HEK293 (cell line): ENCODE measurements around the gene BDKRB2.

Experiments
- GLI4 ChIP-seq: fragments of 450-650 bp; formaldehyde crosslinking; IDR thresholded peaks from 2 replicates; pipeline ENCODE4 v1.5.1; 2016; ENCODE audit warnings: missing biosample characterization, missing genetic modification characterization
- REPIN1 ChIP-seq: fragments of 450-650 bp; formaldehyde crosslinking; IDR thresholded peaks from 2 replicates; pipeline ENCODE4 v1.5.1; 2017; ENCODE audit warnings: missing biosample characterization, missing genetic modification characterization, low read depth
- SP2 ChIP-seq: fragments of 450-650 bp; formaldehyde crosslinking; IDR thresholded peaks from 2 replicates; pipeline ENCODE4 v1.5.1; 2016; ENCODE audit warnings: missing biosample characterization, missing genetic modification characterization
- TCF7L2 ChIP-seq: IDR thresholded peaks from 2 replicates; pipeline ENCODE4 v1.6.1; 2011; ENCODE audit warnings: low read depth, mild to moderate bottlenecking, inconsistent platforms, low read length, moderate library complexity, borderline replicate concordance
- ZNF24 ChIP-seq: fragments of 450-650 bp; formaldehyde crosslinking; IDR thresholded peaks from 2 replicates; pipeline ENCODE4 v1.5.1; 2016; ENCODE audit warnings: missing biosample characterization, missing genetic modification characterization
- TF ChIP-seq, protein P1 (sequence below): fragments of 450-650 bp; formaldehyde crosslinking; IDR thresholded peaks from 2 replicates; pipeline ENCODE4 v1.5.1; 2016; ENCODE audit warnings: missing biosample characterization, missing genetic modification characterization
- TF ChIP-seq, protein P2 (sequence below): fragments of 450-650 bp; formaldehyde crosslinking; IDR thresholded peaks from 2 replicates; pipeline ENCODE4 v1.5.1; 2016; ENCODE audit warnings: missing biosample characterization, missing genetic modification characterization

DNA sequence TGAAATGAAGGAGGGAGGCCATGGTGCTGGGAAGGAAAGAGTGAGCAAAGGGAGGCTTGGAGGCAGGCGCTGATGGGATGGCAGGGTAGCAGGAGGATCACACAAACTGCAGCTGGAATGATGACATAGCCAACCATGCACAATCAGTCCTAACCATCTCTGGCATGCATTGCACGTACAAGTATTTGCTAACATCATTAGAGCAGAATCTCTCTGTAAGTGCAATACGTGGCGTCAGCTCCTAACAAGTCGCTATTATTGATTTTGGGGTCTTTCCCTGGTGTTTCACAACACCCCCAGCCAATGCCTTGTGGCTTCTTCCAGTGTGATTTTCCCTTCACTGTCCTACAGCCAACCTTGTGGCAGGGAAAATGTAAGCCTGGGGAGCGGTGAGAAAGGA lies 69.9 kb downstream of the BDKRB2 start:
- TF ChIP-seq ZNF24 (no peak), GLI4 (no peak), SP2 (tag by site-specific recombination) (no peak), REPIN1 (no peak), TCF7L2 (no peak)
- TF ChIP-seq, protein P1, sequence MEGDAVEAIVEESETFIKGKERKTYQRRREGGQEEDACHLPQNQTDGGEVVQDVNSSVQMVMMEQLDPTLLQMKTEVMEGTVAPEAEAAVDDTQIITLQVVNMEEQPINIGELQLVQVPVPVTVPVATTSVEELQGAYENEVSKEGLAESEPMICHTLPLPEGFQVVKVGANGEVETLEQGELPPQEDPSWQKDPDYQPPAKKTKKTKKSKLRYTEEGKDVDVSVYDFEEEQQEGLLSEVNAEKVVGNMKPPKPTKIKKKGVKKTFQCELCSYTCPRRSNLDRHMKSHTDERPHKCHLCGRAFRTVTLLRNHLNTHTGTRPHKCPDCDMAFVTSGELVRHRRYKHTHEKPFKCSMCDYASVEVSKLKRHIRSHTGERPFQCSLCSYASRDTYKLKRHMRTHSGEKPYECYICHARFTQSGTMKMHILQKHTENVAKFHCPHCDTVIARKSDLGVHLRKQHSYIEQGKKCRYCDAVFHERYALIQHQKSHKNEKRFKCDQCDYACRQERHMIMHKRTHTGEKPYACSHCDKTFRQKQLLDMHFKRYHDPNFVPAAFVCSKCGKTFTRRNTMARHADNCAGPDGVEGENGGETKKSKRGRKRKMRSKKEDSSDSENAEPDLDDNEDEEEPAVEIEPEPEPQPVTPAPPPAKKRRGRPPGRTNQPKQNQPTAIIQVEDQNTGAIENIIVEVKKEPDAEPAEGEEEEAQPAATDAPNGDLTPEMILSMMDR (tag by site-specific recombination) = no peak
- TF ChIP-seq, protein P2, sequence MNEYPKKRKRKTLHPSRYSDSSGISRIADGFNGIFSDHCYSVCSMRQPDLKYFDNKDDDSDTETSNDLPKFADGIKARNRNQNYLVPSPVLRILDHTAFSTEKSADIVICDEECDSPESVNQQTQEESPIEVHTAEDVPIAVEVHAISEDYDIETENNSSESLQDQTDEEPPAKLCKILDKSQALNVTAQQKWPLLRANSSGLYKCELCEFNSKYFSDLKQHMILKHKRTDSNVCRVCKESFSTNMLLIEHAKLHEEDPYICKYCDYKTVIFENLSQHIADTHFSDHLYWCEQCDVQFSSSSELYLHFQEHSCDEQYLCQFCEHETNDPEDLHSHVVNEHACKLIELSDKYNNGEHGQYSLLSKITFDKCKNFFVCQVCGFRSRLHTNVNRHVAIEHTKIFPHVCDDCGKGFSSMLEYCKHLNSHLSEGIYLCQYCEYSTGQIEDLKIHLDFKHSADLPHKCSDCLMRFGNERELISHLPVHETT (tag by site-specific recombination) = no peak
